ENCODE measurements around the gene MOCS1.

- TF ChIP-seq CTCF (IDR thresholded peaks at IDR 0.05) = no peak
- no peak for TF ChIP-seq POLR2A (IDR thresholded peaks at IDR 0.05)
Observed at GRCh38 chr6:39929733-39930461, 4.4 kb downstream of the MOCS1 start.
